HG02623 (cell line): ENCODE measurements around the gene ESYT2.

Source experiments
- ATAC-seq: cut with Tn5 transposase; IDR thresholded peaks from one replicate; pipeline ENCODE4 v1.9.1; 2021; ENCODE audit warnings: moderate library complexity; ENCODE audit not compliant: unreplicated experiment

Gene ESYT2

DNA sequence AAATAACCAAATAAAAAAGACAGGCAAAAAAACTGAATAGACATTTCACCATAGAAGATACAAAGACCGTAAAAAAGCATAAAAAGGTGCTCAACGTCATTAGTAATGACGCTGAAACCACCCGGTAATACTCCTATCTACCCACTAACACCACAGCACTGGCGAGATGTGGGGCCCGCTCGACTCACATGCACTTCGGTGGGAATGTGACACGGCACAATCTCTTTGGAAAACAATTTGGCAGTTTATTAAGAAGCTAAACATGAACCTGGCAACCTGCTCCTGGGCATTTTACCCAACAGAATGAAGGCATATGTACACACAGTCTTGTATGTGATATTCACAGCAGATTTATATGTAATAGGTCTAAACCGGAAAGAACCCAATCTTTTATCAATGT lies 81.9 kb downstream of the ESYT2 start:
- ATAC-seq: no peak

DNA sequence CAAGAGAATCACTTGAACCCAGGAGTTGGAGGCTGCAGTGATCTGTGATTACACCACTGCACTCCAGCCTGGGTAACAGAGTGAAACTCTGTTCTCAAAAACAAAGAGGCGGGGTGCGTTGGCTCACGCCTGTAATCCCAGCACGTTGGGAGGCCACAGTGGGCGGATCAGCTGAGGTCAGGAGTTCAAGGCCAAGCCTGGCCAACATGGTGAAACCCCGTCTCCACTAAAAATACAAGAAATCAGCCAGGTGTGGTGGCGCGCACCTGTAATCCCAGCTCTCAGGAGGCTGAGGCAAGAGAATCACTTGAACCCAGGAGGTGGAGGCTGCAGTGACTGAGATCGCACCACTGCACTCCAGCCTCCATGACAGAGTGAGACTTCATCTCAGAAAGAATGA lies 82.4 kb downstream of the ESYT2 start:
- no peak for ATAC-seq

DNA sequence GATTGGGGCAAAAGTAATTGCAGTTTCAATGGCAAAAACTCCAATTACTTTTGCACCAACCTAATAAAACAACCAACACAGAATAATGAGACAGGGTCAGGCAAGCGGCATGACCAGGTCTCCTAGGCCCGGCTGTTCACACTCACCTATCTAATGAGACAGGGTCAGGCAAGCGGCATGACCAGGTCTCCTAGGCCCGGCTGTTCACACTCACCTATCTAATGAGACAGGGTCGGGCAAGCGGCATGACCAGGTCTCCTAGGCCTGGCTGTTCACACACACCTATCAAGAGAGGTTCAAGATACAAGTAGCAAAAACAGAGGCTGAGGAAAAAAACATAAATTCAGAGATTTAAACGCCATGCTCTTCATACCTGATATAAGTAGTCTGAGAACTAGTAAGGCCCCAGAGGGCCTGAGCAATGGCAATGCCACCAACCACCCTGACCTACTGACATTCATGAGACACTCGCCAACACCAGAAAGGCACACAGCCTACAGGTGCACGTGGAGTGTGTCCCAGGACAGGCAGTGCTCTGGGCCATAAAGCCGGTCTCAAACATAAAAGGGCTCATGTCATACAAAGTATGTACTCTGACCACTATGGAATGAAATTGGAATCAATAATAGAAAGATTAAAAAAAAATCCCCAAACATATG lies 84.1 kb downstream of the ESYT2 start:
- no peak for ATAC-seq

DNA sequence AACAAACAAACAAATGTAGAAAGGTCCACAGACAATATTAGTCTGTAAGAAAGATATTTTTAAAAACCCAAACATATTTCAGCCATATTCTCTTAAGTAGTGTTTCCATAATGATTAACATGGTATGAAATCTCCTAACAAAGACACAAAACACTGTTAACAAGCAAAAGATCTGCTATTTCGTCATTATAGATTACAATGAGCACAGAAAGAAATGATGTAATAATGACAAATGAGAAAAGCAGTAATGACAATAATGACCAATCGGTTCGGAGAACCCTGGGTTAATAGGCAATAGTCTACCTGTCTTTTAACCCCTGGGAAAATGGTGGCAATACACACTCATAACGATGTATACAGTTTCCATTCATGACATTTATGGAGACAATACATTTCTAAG lies 85.2 kb downstream of the ESYT2 start:
- ATAC-seq: no peak

DNA sequence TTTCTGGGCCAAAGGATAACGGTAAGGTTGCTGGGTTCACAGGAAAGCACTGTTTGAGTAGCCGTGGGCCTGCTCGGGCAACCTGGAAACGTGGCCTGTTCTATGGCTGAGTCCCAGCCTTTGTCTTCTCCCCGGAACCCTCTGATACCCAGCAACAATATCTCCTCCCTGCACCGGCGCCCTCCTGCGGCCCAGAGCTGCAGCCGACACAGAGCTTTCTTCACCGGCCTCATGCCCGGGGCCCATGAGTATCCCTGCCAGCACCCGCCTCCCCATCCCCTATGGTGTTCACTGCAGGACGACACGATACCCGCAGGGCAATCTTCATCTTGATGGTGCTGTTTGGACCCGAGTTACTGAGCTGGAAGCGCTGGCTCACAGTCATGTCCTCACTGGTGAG lies 86.1 kb downstream of the ESYT2 start:
- ATAC-seq: no peak

DNA sequence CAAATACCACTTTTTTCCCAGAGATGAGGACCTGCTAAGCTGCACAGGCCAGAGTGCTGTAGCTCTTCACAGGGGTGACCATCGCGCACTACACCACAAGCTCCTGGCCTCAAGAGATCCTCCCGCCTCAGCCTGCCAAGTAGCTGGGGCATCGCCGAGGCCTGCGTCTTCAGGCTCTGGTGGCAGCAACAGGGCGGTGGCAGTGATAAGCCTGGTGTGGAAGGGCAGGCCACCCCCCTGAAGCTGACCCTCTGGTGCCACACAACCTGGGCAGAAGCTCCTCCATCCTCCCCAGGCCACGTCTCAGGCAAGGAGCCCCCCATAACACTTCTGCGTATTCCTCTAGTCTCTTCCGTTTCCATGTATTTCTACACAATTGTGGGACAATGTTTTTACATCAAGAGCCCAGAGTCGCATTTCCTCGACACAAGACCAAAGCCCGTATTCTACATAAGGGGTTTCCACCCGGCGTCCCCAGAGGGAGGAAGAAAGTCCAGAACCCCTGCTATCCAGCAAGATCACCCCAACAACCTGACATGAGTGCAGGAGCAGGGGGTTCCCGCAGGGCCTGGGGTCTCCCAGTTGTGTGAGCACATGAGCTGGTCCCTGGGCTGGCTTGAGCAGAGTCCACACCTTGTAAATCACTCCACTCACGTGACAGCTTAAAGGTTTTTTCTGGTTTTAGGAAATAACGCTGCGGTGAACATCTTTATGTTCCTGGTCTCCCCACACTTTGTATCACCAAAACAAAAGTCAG lies 87.1 kb downstream of the ESYT2 start:
- ATAC-seq: no peak

DNA sequence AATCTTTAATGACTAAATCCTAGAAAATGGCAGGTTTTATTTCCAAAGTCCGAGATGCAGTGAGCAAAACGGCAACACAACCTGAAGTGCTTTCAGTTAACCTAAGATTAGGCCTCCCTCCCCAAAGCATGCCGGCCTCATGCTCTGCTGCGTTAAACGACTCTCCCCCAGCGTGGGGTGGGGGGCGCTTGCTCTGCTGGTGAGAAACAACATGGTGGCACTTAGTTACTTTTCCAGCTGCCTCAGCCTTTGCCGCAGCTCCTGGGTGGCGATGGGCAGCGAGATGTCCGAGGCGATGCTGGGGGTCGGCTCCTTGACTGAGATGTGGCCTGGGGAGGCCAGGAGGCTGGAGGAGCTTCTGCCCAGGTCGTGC lies 88.0 kb downstream of the ESYT2 start:
- no peak for ATAC-seq

DNA sequence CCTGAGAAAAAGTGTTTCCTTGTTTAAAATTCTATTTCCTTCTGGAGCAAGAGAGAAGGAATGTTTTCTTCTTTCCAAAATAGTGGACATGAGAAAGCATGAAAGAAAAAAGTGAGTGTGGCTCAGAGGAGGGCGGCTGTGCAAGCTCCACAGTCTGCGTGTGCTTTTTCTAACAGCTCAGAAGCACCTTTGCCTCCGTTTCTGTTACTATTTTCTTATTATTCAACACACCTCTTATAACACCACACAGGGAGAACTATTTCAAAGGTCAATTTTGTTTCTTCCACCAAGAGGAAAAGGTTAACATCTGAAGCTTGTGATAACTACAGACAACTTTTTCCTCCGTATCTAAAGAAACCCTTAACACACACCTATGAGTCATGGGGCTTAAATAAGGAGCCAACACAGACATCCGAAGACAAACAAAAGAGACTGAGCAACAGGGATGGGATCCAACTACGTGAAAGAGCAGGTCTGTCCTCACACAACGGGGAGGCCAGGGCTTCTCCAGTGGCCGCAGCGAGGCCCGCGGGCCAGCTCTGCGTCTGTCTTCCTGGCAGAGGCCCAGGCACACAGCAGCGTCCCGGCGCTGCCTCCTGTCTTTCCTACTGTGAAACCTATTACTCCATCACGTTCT lies 88.5 kb downstream of the ESYT2 start:
- ATAC-seq: no peak

DNA sequence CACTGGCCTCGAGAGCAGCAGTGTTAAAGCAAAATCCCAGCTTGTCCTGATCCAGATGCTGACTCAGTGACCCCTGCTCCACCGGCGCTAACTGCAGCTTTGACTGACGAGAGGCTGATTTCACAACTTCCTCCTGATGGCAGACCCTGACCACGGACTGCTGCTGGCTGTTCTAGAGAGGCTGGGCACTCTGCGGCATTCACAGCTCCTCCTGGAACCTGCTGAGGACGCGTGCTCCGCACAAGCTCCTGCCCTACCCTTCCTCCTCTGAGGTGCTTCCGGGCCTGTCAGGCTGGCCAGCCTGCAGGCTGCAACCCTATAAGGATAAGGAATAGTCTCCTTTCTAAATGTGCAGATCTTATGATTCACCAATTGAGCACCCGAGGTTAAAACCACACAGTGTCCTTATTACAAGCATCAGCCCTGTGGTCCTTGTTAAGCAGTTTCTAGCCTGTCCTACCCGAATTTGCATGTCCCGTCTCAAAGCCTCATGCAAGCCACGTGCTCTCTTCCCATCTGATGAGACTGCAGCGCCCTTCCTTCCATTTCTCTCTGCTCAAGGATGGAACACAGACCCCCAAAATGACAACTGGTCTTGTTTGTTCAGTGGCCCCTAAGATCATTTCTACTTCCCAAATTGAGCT lies 89.2 kb downstream of the ESYT2 start:
- no peak for ATAC-seq

DNA sequence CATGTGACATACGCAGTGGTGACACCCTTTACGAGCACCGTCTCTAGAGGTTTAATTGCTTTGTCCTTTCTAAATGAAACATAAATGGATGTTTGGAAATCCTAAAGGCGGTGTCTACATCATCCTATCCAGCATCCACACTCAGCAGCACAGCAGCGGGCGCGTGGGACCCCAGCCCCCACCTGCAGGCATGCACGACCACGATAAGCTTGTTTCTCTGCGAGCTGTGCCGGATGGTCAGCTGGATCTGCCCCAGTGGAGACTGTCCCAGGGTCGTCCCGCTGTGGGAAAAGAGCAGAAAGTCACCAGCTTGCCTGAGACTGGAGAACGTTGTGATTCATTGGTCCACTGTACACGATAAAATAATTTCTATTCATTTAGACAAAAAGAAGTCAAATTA lies 90.5 kb downstream of the ESYT2 start:
- ATAC-seq: no peak

DNA sequence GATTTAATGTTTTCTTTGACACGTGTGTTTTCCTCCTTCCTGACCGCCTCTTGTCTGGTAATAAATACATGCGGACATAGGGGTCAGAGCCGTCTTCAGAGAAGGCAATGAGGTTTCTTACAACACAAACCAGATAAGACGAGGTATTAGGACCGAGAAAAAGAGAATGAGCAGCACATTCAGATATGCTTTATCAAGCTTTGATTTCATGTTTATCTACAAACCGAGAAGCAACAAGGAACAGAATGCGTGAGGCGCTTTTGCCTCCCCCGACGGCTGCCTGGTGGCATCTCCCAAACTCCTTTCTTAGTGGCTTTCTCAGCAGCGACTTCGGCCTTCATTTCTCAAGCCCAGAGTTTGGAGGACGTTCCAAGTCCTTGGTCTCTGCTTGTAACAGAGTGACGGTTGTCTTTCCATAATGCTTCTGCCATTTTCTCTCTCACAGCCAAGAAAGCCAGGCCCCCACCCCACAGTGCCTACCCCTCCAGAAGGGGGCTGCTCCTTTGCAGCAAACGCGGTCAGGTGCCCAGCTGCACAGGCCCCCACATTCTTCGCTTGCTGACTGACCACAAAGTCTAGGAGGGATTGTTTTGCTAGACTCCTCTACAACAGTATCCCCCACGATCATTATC lies 92.1 kb downstream of the ESYT2 start:
- ATAC-seq: no peak

DNA sequence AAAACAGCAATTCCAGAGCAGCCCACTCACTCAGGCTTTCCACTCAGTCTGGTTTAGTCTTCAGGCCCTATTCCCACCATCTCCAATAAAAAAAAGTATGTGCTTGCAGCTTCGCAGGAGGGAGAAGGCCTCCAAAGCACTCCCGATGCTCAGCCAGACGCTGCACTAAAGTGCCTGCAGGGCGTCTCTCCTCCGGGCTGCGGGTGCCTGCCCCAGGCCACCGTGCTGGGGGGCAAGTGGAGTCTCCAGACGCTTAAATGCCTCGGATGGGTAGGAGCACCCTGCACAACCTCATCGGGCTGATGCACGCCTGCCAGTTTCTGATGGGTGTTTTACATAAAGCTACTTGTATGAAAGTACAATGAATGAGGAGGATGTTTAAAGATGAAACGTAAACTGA lies 93.4 kb downstream of the ESYT2 start:
- no peak for ATAC-seq

DNA sequence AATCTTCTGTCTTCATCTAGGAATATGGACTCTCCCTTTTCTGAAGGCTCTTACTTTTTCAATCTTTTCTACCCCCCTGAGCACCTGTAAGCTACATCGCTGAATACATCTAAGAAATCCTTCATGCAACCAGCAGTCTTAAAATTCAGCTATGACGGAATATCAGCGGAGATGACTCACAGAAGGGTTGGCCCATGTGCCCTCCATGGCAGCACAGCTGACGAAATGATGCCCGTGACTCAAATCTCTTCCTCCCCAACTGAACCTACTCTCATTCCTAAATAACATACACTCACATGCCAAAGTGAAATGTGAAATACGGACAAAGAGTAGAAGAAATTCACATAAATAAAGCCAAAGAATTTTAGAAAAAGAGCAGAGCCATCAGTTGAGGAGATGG lies 94.4 kb downstream of the ESYT2 start:
- ATAC-seq: no peak

DNA sequence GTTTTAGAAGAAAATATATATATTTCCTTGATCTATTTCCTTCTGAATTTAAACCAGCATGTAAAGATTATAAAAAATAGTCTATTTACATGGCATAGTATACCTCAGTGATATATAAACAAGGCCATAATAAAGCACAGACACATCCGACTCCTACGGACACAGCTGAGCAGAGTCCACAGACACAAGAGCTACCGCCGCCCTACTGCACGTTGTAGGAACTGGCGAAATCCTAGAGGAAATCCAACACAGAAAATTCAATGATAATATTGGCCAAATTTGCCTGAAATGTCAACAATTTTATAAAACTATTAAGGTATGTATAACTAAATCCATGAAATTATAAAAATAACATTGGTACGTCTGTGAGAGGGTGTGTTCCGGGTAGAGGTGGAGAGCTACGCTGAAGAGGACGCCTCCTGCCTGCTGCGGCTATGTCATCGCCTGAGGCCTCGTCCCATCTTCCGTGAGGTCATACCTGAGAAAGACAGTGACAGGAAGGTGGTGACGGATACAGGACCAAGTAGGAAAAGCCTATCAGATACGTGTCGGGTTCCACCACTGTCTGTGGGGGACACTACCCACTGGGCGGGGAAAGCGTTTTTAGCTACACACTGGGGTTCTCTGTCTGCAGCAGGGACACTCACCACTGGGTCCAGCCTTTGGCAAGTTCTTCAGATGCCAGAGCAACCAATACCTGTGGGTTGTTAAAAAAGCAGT lies 95.4 kb downstream of the ESYT2 start:
- no peak for ATAC-seq

DNA sequence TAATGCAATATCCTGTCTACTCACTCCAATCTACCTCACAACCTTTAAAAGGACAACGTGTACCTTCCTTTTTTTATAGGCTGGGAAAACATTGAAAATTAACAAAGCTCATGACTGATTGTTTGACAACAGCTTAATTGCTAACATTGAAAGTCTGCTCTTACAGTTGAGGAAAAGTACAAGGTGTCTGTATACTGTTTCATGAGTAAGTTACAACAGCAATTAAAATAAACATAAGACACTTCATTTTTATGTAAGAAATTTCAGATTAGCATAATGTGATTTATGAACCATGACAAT lies 96.1 kb downstream of the ESYT2 start:
- no peak for ATAC-seq

DNA sequence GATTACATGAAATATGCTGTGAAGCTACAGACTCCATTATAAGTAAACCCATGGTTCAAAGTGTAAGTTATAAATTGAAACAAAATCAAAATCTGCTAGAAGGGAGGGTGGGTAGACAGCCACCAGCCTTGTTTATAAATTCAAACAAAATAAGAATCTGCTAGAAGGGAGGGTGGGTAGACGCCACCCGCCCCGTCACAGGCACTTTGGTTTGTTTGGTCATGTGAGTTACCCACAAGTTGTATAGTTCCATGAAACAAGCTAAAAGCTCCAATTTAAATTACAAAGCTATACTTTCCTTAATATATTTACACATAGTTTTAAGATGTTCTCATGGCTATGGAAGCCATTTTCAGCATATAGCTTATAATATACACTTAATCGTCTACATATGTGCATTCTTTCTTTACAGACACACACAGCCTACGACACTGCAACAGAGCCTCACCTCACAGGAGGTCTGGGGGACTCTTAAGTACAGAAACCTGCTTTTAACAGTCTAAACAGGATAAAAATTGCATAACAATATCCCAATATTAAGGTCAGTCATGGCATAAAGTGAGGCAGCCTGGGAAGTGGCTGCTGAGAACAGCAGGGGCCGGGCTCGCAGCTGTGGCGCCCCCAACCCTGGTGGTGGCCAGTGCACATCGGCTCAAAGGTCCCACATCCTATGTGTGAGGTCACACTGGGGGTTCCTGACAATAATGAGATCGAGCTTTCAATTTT lies 96.7 kb downstream of the ESYT2 start:
- no peak for ATAC-seq

DNA sequence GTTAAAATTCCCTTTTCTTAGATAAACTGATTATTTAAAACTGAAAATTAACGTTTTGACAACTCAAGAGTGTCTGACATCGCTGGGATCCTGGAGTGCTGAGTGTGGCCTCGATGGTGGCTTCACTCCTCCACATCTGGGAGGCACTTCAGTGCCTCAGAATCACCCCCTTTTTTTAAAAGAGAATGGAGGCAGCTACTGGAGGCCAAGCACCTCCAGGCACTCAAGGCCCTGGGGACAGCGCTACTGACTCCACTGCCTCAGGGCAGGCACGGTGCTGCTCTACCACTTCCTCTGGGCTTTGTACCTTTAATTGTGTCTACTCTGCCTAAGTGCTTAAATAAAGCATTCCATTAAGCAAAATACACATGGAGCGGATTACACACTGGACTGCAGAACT lies 97.5 kb downstream of the ESYT2 start:
- no peak for ATAC-seq

DNA sequence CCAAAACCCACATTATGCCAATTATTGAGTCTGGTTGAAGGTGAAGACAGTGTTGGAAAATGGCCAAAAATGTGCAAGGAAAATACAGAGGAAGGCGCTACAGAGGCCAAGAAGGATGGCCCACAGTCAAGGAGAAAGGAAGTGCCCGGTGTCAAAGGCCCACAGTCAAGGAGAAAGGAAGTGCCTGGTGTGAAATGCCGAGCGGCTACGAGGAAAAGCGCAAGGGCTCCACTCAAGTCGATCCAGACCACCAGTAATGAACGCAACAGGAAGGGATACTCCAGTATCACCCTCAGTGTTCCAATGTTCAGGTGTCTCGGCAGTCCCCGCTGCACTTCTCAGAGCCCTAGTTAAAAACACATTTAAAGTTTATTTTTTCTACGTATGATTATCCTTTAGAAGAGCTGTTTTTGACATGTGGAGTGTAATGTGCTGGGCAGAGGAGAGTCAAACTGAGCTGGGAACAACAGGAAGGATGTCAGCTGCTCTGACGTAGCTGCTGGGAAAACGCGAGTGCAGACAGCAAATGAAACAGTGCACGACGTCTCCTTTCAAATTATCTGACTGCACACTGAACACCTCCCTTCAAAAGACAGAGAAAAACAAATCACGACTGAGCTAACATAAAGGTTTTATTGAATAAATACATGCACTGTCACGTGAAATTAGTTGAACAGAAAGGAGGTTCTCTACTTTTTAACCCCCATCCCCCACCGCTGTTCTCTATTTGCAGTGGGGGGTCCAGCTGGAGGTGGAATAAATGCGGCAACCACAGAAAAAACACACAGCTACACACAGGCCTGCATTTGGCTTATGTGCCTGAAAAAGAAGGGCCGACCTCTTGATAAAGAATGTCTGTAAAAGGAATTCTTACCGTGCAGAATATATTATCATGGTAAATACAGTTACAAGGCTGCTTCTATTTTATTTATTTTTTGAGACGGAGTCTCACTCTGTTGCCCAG lies 98.6 kb downstream of the ESYT2 start:
- no peak for ATAC-seq
